ENCODE data around the gene SHISA6. TPM values are rescaled to one million over a fixed set of nuclear protein-coding genes. Genes with fewer than 3 reads are reported as not detected.
A peak's percentile ranks its signal among the peaks of the same experiment; 100 is the strongest.

SHISA6 gene
- 2.1 TPM for total RNA-seq

DNA sequence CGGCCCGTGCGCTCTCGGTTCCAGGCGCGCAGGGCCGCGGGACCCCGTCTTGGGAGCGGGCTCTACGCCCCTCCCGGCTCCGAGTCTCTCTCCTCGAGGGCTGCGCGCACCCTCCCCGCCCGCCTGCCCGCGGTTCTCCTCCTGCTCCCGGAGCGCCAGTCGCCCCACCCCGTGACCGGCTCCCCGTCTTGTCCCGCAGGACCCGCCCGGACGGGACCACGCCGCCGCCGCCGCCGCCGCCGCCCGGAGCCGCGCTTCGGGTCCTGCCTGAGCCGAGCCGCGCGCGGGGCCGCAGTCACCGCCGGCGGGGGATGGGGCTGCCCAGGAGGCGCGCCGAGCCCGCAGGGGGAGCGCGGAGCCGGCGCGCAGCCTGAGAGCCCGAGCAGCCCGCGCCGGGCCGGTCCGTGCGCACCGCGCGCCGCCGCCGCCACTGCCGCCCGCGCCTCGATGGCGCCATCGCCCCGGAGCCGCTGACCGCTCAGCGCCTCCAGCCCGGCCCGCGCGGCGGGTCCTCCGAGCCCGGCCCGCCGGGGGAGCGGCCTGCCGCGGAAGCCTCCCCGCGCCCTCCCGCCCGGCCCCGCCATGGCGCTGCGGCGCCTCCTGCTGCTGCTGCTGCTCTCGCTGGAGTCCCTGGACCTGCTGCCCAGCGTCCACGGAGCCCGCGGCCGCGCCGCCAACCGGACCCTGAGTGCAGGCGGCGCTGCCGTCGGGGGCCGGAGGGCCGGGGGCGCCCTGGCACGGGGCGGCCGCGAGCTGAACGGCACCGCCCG, at the start of gene SHISA6:
SHISA6 (plus strand) TSS at position 373 of the 770 bp plus-strand sequence.
- H3K4me1 ChIP-seq (ENCODE audit: control insufficient read depth in 3 of 3, insufficient read depth in 3 of 3, low read length in 3 of 3), result no peaks in the 10 kb centered on the region
- no peak within 1 kb of the TSS for H3K27ac ChIP-seq (ENCODE audit: low read depth, low read length)
- H3K4me3 ChIP-seq (ENCODE audit: low read length in 3 of 3), result peak within 1 kb of the TSS in 1 of 3 donors; percentile 35
- H3K27me3 ChIP-seq (ENCODE audit: control insufficient read depth in 3 of 3, insufficient read depth in 3 of 3, low read length in 3 of 3), result peaks cover 35 to 51% (median 36%) of the 10 kb centered on the region in 3 donors
- no peaks in the 10 kb centered on the region for H3K36me3 ChIP-seq (ENCODE audit: control insufficient read depth in 3 of 3, insufficient read depth in 3 of 3, low read length in 3 of 3)
- H3K9me3 ChIP-seq (ENCODE audit: control insufficient read depth in 3 of 3, low read length in 3 of 3), result peaks cover 0 to 2% (median 0%) of the 10 kb centered on the region in 3 donors
- H3K9ac ChIP-seq (ENCODE audit: low read depth in 1 of 3, low read length in 3 of 3), result no peak within 1 kb of the TSS

DNA sequence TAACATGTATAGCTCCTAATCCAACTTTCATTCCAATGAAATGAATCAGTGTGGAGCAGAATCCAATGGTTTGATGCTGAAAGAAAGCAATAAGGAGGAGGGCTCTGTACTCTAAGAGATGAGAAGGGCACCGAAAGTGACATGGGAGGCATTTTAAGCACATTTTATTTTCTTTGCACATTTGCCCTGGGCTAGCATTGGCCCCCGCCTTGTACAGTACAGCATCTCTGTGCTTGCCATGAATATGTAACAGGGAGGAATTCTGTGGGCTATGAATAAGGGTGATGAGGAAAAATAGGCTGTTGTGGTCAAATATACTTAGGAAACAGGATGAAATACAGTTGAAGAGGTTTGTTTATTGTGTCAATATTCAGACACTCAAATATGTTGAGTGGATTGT, 45.2 kb upstream of the SHISA6 start:
- no peaks in the 10 kb centered on the region for H3K36me3 ChIP-seq (ENCODE audit: control insufficient read depth in 3 of 3, insufficient read depth in 3 of 3, low read length in 3 of 3)
- no peak overlapping the region for H3K9ac ChIP-seq (ENCODE audit: low read depth in 1 of 3, low read length in 3 of 3)
- H3K27me3 ChIP-seq (ENCODE audit: control insufficient read depth in 3 of 3, insufficient read depth in 3 of 3, low read length in 3 of 3), result no peaks in the 10 kb centered on the region
- H3K4me3 ChIP-seq (ENCODE audit: low read length in 3 of 3), result no peak overlapping the region
- no peak overlapping the region for H3K27ac ChIP-seq (ENCODE audit: low read depth, low read length)
- H3K4me1 ChIP-seq (ENCODE audit: control insufficient read depth in 3 of 3, insufficient read depth in 3 of 3, low read length in 3 of 3), result no peaks in the 10 kb centered on the region
- no peaks in the 10 kb centered on the region for H3K9me3 ChIP-seq (ENCODE audit: control insufficient read depth in 3 of 3, low read length in 3 of 3)

DNA sequence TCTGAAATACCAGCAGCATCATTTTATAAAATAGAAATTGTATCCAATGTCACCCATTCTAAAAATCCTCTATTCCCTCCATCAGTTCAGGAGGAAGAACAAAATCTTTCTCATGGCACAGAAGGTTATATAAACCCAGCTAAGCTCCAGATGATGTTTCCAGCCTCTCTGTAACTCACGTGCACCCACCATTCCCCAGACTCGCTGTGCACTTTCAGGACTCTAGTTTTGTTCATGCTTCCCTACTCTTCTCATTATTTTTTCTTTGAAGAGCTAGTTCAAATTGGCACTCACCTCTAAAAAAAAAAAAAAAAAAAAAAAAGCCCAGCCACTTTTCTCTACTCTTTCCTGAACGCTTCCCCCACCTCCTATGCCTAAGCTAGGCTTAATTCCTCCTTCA, 36.0 kb upstream of the SHISA6 start:
- Histone ChIP-seq H3K27me3 (ENCODE audit: control insufficient read depth in 3 of 3, insufficient read depth in 3 of 3, low read length in 3 of 3) (no peaks in the 10 kb centered on the region), H3K4me3 (ENCODE audit: low read length in 3 of 3) (no peak overlapping the region), H3K36me3 (ENCODE audit: control insufficient read depth in 3 of 3, insufficient read depth in 3 of 3, low read length in 3 of 3) (no peaks in the 10 kb centered on the region), H3K4me1 (ENCODE audit: control insufficient read depth in 3 of 3, insufficient read depth in 3 of 3, low read length in 3 of 3) (no peaks in the 10 kb centered on the region), H3K9ac (ENCODE audit: low read depth in 1 of 3, low read length in 3 of 3) (no peak overlapping the region), H3K27ac (ENCODE audit: low read depth, low read length) (no peak overlapping the region), H3K9me3 (ENCODE audit: control insufficient read depth in 3 of 3, low read length in 3 of 3) (peaks cover 0 to 2% (median 2%) of the 10 kb centered on the region in 3 donors)

DNA sequence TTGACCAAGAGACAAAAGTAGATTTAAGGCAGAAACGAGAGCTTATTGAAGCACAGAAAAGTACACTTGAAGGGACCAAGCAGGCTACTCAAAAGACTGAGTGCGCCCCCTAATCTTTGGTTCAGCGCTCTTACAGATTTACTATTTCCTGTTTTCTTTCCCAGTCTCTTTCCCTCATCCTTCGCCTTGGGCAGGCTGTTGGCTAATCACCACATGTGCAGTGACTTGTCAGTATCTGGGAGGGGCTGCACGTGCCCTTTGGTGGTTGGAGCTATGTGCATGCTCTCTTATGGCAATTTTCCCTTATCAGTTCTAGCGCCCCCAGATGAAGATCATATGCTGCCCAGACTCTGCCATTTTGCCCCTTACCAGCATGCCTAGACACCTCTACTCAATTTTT, 35.4 kb upstream of the SHISA6 start:
- Histone ChIP-seq H3K36me3 (ENCODE audit: control insufficient read depth in 3 of 3, insufficient read depth in 3 of 3, low read length in 3 of 3) (no peaks in the 10 kb centered on the region), H3K27me3 (ENCODE audit: control insufficient read depth in 3 of 3, insufficient read depth in 3 of 3, low read length in 3 of 3) (no peaks in the 10 kb centered on the region), H3K9ac (ENCODE audit: low read depth in 1 of 3, low read length in 3 of 3) (no peak overlapping the region), H3K27ac (ENCODE audit: low read depth, low read length) (no peak overlapping the region), H3K4me1 (ENCODE audit: control insufficient read depth in 3 of 3, insufficient read depth in 3 of 3, low read length in 3 of 3) (no peaks in the 10 kb centered on the region), H3K4me3 (ENCODE audit: low read length in 3 of 3) (no peak overlapping the region), H3K9me3 (ENCODE audit: control insufficient read depth in 3 of 3, low read length in 3 of 3) (peaks cover 0 to 2% (median 2%) of the 10 kb centered on the region in 3 donors)

DNA sequence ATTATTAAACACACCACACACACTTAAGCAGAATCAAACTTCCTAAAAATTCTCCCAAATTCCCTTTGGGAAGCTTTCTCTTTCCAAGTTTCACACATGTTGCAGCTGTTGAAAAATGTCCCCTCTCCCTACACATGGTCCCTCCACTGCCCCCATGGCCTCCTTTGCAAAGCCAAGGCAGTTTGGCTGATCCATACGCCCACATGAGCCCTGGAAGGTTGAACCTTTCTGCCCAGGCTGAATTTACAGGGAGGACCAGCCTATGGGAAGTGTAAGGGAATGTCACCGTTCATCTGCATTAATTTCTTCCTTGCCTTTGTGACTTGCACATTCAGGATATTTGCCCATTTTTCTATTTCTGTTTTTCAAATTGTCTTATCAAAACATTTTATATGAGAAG, 31.1 kb upstream of the SHISA6 start:
- Histone ChIP-seq H3K4me3 (ENCODE audit: low read length in 3 of 3) (no peak overlapping the region), H3K27me3 (ENCODE audit: control insufficient read depth in 3 of 3, insufficient read depth in 3 of 3, low read length in 3 of 3) (no peaks in the 10 kb centered on the region), H3K4me1 (ENCODE audit: control insufficient read depth in 3 of 3, insufficient read depth in 3 of 3, low read length in 3 of 3) (no peaks in the 10 kb centered on the region), H3K27ac (ENCODE audit: low read depth, low read length) (no peak overlapping the region), H3K9me3 (ENCODE audit: control insufficient read depth in 3 of 3, low read length in 3 of 3) (peaks cover 0 to 10% (median 2%) of the 10 kb centered on the region in 3 donors), H3K9ac (ENCODE audit: low read depth in 1 of 3, low read length in 3 of 3) (no peak overlapping the region), H3K36me3 (ENCODE audit: control insufficient read depth in 3 of 3, insufficient read depth in 3 of 3, low read length in 3 of 3) (no peaks in the 10 kb centered on the region)

DNA sequence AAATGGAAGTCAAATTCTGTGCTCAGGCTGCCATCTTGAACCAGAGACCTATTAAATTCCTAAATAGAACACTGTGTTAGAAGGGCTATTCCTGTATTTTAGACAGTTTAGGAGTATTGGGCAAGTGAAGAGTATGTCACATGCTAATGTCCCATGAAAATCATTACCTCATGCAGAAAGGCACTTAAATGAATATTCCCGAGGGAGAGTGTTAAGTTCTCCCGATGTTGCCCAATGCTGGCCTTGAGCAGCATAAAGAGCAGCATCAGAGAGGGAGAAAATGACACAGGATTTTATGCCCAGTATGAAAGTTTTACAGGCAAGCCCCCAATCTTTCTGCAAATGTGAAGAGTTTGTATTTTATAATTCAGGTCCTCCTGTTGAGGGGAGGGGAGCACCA, 28.2 kb upstream of the SHISA6 start:
- Histone ChIP-seq H3K27ac (ENCODE audit: low read depth, low read length) (no peak overlapping the region), H3K9me3 (ENCODE audit: control insufficient read depth in 3 of 3, low read length in 3 of 3) (peaks cover 0 to 10% (median 2%) of the 10 kb centered on the region in 3 donors), H3K4me1 (ENCODE audit: control insufficient read depth in 3 of 3, insufficient read depth in 3 of 3, low read length in 3 of 3) (no peaks in the 10 kb centered on the region), H3K9ac (ENCODE audit: low read depth in 1 of 3, low read length in 3 of 3) (no peak overlapping the region), H3K27me3 (ENCODE audit: control insufficient read depth in 3 of 3, insufficient read depth in 3 of 3, low read length in 3 of 3) (no peaks in the 10 kb centered on the region), H3K36me3 (ENCODE audit: control insufficient read depth in 3 of 3, insufficient read depth in 3 of 3, low read length in 3 of 3) (no peaks in the 10 kb centered on the region), H3K4me3 (ENCODE audit: low read length in 3 of 3) (no peak overlapping the region)

GRCh38 chr17:11216976-11217375, 24.0 kb upstream of the SHISA6 start:
- Histone ChIP-seq H3K27me3 (ENCODE audit: control insufficient read depth in 3 of 3, insufficient read depth in 3 of 3, low read length in 3 of 3) (no peaks in the 10 kb centered on the region), H3K4me1 (ENCODE audit: control insufficient read depth in 3 of 3, insufficient read depth in 3 of 3, low read length in 3 of 3) (no peaks in the 10 kb centered on the region), H3K4me3 (ENCODE audit: low read length in 3 of 3) (no peak overlapping the region), H3K36me3 (ENCODE audit: control insufficient read depth in 3 of 3, insufficient read depth in 3 of 3, low read length in 3 of 3) (no peaks in the 10 kb centered on the region), H3K27ac (ENCODE audit: low read depth, low read length) (no peak overlapping the region), H3K9me3 (ENCODE audit: control insufficient read depth in 3 of 3, low read length in 3 of 3) (peaks cover 0 to 2% (median 0%) of the 10 kb centered on the region in 3 donors), H3K9ac (ENCODE audit: low read depth in 1 of 3, low read length in 3 of 3) (no peak overlapping the region)

- Histone ChIP-seq H3K4me1 (ENCODE audit: control insufficient read depth in 3 of 3, insufficient read depth in 3 of 3, low read length in 3 of 3) (no peaks in the 10 kb centered on the region), H3K9me3 (ENCODE audit: control insufficient read depth in 3 of 3, low read length in 3 of 3) (peaks cover 0 to 2% (median 0%) of the 10 kb centered on the region in 3 donors), H3K27ac (ENCODE audit: low read depth, low read length) (no peak overlapping the region), H3K4me3 (ENCODE audit: low read length in 3 of 3) (no peak overlapping the region), H3K9ac (ENCODE audit: low read depth in 1 of 3, low read length in 3 of 3) (no peak overlapping the region), H3K27me3 (ENCODE audit: control insufficient read depth in 3 of 3, insufficient read depth in 3 of 3, low read length in 3 of 3) (no peaks in the 10 kb centered on the region), H3K36me3 (ENCODE audit: control insufficient read depth in 3 of 3, insufficient read depth in 3 of 3, low read length in 3 of 3) (no peaks in the 10 kb centered on the region)
Observed at GRCh38 chr17:11221196-11221595, 19.8 kb upstream of the SHISA6 start.

DNA sequence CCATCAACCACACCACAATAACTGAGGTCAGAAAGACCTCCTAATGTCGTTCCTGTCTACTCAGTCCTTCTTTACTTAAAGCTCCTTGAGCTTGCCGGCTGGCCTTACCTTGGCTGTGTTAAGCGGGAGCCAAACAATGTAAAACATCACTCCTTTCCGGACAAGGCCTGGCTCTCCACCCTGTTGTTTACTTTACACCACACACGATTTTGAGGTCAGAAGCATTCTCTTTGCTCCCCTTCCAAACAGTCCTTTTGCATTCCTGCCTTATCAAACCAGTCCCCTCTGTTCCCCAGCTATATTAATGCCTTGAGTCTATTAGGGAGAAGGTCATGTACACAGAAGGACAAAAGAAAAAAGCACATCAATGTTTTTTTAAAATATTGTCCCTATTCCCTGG, 19.3 kb upstream of the SHISA6 start:
- H3K27me3 ChIP-seq (ENCODE audit: control insufficient read depth in 3 of 3, insufficient read depth in 3 of 3, low read length in 3 of 3), result no peaks in the 10 kb centered on the region
- no peak overlapping the region for H3K4me3 ChIP-seq (ENCODE audit: low read length in 3 of 3)
- peaks cover 0 to 2% (median 0%) of the 10 kb centered on the region in 3 donors for H3K9me3 ChIP-seq (ENCODE audit: control insufficient read depth in 3 of 3, low read length in 3 of 3)
- no peaks in the 10 kb centered on the region for H3K4me1 ChIP-seq (ENCODE audit: control insufficient read depth in 3 of 3, insufficient read depth in 3 of 3, low read length in 3 of 3)
- no peak overlapping the region for H3K27ac ChIP-seq (ENCODE audit: low read depth, low read length)
- H3K36me3 ChIP-seq (ENCODE audit: control insufficient read depth in 3 of 3, insufficient read depth in 3 of 3, low read length in 3 of 3), result no peaks in the 10 kb centered on the region
- no peak overlapping the region for H3K9ac ChIP-seq (ENCODE audit: low read depth in 1 of 3, low read length in 3 of 3)

GRCh38 chr17:11238705-11239104, 2.3 kb upstream of the SHISA6 start:
- no peaks in the 10 kb centered on the region for H3K36me3 ChIP-seq (ENCODE audit: control insufficient read depth in 3 of 3, insufficient read depth in 3 of 3, low read length in 3 of 3)
- H3K4me1 ChIP-seq (ENCODE audit: control insufficient read depth in 3 of 3, insufficient read depth in 3 of 3, low read length in 3 of 3), result no peaks in the 10 kb centered on the region
- H3K9ac ChIP-seq (ENCODE audit: low read depth in 1 of 3, low read length in 3 of 3), result no peak overlapping the region
- H3K9me3 ChIP-seq (ENCODE audit: control insufficient read depth in 3 of 3, low read length in 3 of 3), result peaks cover 0 to 2% (median 0%) of the 10 kb centered on the region in 3 donors
- H3K27ac ChIP-seq (ENCODE audit: low read depth, low read length), result no peak overlapping the region
- H3K27me3 ChIP-seq (ENCODE audit: control insufficient read depth in 3 of 3, insufficient read depth in 3 of 3, low read length in 3 of 3), result peaks cover 29 to 41% (median 32%) of the 10 kb centered on the region in 3 donors
- no peak overlapping the region for H3K4me3 ChIP-seq (ENCODE audit: low read length in 3 of 3)

Measured in skeletal muscle tissue (tissue), 4 donors.